ENCODE measurements around the gene NLK.
"Not testable (repeated sequence)": the region's sequence is repeated elsewhere in the genome, so short reads cannot be mapped to it uniquely, and the experiment has no call there.

Gene NLK

DNA sequence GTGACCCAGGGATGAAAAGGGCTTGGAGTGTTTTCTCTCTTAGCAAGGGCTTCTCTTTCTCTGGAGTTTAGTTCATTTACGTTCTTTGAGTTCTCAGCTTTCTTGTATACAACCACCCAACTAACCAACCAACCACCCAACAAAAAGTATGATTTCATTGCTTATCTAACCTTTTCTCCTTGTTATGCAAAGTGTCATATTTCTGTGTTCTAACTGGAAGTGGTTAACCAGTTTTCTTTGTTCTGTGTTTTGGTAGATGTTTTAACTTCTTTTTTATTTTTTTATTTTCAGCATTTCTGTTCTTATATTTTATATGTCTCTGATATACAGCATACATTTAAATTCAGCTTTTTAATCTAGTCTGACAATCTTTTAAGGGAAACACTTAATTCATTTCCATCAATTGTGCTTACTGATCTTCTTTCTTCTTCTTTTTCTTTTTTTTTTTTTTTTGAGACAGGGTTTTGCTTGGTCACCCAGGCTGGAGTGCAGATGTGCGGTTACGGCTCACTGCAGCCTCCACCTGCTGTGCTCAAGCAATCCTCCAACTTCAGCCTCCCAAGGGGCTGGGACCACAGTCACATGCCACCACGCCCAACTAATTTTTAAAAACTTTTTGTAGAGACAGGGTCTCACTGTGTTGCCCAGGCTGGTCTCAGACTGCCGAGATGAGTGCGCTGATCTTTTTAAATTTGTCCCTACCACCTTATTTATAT, 29.6 kb downstream of the NLK start:
- H3K27me3 ChIP-seq (ENCODE audit: insufficient read depth, low read length), result no peaks in the 10 kb centered on the region
- H2AFZ ChIP-seq (ENCODE audit: low read length, unreplicated experiment), result no peak overlapping the region
- no peak overlapping the region for H3K4me3 ChIP-seq (ENCODE audit: low read depth, low read length)
- H3K4me1 ChIP-seq (ENCODE audit: control insufficient read depth, insufficient read depth, low read length, unreplicated experiment), result no peaks in the 10 kb centered on the region
- peaks cover 5% of the 10 kb centered on the region for H3K36me3 ChIP-seq (ENCODE audit: insufficient read depth, low read length)
- H3K27ac ChIP-seq (ENCODE audit: low read depth, low read length), result no peak overlapping the region
- H3K79me2 ChIP-seq (ENCODE audit: control insufficient read depth, insufficient read depth, low read length, unreplicated experiment), result peaks cover 51% of the 10 kb centered on the region

DNA sequence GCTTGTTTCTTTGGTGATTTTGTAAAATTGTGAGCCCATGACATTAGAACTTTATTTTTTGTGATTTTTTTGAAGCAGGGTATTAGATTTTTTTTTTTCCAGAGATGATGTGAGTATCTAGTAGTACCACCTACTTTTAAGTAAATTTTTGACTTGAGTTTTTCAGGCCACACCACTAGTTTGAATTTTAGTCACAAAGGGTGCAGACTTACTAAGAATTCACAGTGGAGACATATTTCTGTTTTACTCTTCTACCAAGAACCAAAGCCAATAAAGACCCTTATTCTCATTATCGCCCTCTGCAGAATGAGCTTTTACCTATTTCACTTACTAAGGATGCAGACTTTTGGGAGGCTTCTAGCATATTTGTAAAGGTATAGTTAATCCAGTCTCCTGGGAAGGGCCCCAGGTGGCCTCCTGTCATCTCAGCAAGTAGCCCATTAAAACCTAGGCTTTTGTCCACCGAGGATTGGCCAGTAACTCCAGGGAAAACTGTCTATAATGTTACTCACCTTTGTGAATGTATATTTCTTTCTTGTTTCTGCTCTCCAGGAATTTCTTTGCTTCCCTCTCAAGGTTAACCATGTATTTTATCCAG, 30.6 kb downstream of the NLK start:
- Histone ChIP-seq H3K27me3 (ENCODE audit: insufficient read depth, low read length) (no peaks in the 10 kb centered on the region), H2AFZ (ENCODE audit: low read length, unreplicated experiment) (no peak overlapping the region), H3K4me1 (ENCODE audit: control insufficient read depth, insufficient read depth, low read length, unreplicated experiment) (no peaks in the 10 kb centered on the region), H3K27ac (ENCODE audit: low read depth, low read length) (no peak overlapping the region), H3K4me3 (ENCODE audit: low read depth, low read length) (no peak overlapping the region), H3K36me3 (ENCODE audit: insufficient read depth, low read length) (peaks cover 5% of the 10 kb centered on the region), H3K79me2 (ENCODE audit: control insufficient read depth, insufficient read depth, low read length, unreplicated experiment) (peaks cover 51% of the 10 kb centered on the region)

DNA sequence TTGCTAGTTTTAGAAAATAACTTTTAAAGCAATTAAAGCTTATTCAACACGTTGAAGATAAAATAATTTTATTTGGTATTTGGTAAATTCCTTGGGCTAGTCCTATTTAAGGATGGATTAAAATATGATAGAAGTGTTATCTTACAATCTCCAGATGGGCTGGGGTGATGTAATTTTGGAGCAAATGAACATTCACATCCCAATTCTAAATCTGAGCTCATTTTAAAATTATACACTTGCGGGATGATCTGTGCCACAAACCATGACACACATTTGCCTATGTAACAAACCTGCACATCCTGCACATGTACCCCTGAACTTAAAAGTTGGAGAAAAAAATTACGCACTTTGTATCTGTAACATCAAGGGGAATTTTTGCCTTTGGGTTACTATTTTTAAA, 31.5 kb downstream of the NLK start:
- Histone ChIP-seq H3K79me2 (ENCODE audit: control insufficient read depth, insufficient read depth, low read length, unreplicated experiment) (peaks cover 46% of the 10 kb centered on the region), H3K36me3 (ENCODE audit: insufficient read depth, low read length) (peaks cover 5% of the 10 kb centered on the region), H3K27ac (ENCODE audit: low read depth, low read length) (no peak overlapping the region), H3K4me3 (ENCODE audit: low read depth, low read length) (no peak overlapping the region), H2AFZ (ENCODE audit: low read length, unreplicated experiment) (no peak overlapping the region), H3K27me3 (ENCODE audit: insufficient read depth, low read length) (no peaks in the 10 kb centered on the region), H3K4me1 (ENCODE audit: control insufficient read depth, insufficient read depth, low read length, unreplicated experiment) (no peaks in the 10 kb centered on the region)

DNA sequence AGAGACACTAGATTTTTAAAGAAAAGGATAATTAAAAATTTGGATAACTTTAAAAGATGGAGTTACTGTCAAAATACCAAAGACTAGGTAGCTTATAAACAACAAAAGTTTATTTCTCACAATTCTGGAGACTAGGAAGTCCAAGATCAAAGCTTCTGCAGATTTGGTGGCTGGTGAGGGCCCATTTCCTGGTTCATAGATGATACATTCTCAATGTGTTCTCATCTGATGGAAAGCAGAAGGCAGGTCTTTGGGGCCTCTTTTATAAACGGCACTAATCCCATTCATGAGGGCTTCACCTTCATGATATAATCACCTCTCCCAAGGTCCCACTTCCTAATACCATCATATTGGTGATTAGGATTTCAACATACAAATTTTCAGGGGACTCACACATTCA, 33.7 kb downstream of the NLK start:
- no peak overlapping the region for H3K27ac ChIP-seq (ENCODE audit: low read depth, low read length)
- H3K27me3 ChIP-seq (ENCODE audit: insufficient read depth, low read length), result no peaks in the 10 kb centered on the region
- H3K36me3 ChIP-seq (ENCODE audit: insufficient read depth, low read length), result peaks cover under 1% of the 10 kb centered on the region
- H2AFZ ChIP-seq (ENCODE audit: low read length, unreplicated experiment), result no peak overlapping the region
- H3K4me3 ChIP-seq (ENCODE audit: low read depth, low read length), result no peak overlapping the region
- H3K79me2 ChIP-seq (ENCODE audit: control insufficient read depth, insufficient read depth, low read length, unreplicated experiment), result peaks cover 52% of the 10 kb centered on the region
- H3K4me1 ChIP-seq (ENCODE audit: control insufficient read depth, insufficient read depth, low read length, unreplicated experiment), result no peaks in the 10 kb centered on the region

DNA sequence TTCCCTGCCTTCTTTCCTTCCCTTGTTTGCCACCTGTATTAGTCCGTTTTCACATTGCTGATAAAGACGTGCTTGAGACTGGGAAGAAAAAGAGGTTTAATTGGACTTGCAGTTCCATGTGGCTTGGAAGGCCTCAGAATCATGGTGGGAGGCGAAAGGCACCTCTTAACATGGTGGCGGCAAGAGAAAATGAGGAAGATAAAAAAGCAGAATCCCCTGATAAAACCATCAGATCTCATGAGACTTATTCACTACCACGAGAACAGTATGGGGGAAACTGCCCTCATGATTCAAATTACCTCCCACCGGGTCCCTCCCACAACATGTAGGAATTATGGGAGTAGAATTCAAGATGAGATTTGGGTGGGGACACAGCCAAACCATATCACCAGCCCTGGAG, 34.7 kb downstream of the NLK start:
- not testable (repeated sequence) for H2AFZ ChIP-seq (ENCODE audit: low read length, unreplicated experiment); H3K4me3 ChIP-seq (ENCODE audit: low read depth, low read length); H3K27ac ChIP-seq (ENCODE audit: low read depth, low read length); H3K36me3 ChIP-seq (ENCODE audit: insufficient read depth, low read length); H3K27me3 ChIP-seq (ENCODE audit: insufficient read depth, low read length); H3K4me1 ChIP-seq (ENCODE audit: control insufficient read depth, insufficient read depth, low read length, unreplicated experiment)
- peaks cover 53% of the 10 kb centered on the region for H3K79me2 ChIP-seq (ENCODE audit: control insufficient read depth, insufficient read depth, low read length, unreplicated experiment)

DNA sequence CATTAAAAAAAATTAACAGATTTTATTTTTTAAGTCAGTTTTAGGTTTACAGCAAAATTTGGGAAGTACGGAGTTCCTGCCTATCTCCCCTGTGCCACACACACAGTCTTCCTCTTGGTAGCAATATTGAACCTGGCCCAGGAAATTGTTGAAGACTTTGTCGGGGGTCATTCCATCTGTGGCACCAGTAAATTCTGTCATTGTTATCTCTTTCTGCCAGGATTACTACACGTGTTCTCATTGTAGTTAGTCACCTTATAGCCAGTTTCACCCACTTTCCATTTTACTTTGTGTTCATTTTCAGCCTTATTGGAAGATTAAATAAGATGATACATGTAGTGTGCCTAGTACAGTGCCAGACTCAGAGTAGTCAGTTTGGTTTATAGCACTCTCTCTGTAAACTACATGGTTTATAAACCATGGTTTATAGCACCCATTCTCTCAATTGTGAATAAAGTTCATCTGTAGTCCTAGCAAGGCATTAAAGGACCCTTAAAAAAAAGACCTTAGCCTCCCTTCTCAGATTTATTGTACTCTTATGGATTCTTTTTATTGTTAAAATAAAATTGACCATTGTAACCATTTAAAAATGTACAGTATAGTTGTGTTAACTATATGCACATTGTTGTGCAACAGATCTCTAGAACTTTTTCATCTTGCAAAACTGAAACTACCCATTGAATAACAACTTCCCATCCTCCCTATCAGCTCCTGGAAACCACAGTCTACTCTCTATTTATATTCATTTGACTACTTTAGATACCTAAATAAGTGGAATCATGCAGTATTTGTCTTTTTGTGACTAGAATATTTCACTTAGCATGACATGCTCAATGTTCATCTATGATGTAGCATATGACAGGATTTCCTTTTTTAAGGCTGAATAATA, 36.1 kb downstream of the NLK start:
- peaks cover 56% of the 10 kb centered on the region for H3K79me2 ChIP-seq (ENCODE audit: control insufficient read depth, insufficient read depth, low read length, unreplicated experiment)
- peaks cover 10% of the 10 kb centered on the region for H3K4me1 ChIP-seq (ENCODE audit: control insufficient read depth, insufficient read depth, low read length, unreplicated experiment)
- no peak overlapping the region for H3K27ac ChIP-seq (ENCODE audit: low read depth, low read length)
- H3K27me3 ChIP-seq (ENCODE audit: insufficient read depth, low read length), result no peaks in the 10 kb centered on the region
- no peak overlapping the region for H3K4me3 ChIP-seq (ENCODE audit: low read depth, low read length)
- H2AFZ ChIP-seq (ENCODE audit: low read length, unreplicated experiment), result no peak overlapping the region
- H3K36me3 ChIP-seq (ENCODE audit: insufficient read depth, low read length), result no peaks in the 10 kb centered on the region

DNA sequence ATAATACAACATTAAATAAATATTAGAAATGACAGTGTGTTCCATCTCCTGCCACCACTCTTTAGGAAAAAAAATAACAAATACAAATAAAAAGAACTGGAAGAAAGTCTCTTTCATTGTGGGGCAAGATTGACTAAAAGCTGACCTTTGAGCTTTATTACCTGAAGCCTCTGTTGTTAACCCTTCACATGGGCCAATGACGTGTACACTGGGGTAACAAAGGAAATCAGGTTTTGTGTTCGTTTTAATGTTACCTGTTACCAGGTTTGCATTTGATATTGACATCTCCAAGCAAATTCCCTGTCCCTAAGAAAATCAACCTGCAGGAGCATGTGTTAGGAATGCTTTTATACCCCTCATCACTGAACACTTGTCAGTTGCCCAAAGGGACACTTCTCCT, 39.0 kb downstream of the NLK start:
- Histone ChIP-seq H3K27ac (ENCODE audit: low read depth, low read length) (no peak overlapping the region), H2AFZ (ENCODE audit: low read length, unreplicated experiment) (no peak overlapping the region), H3K4me1 (ENCODE audit: control insufficient read depth, insufficient read depth, low read length, unreplicated experiment) (peaks cover 14% of the 10 kb centered on the region), H3K36me3 (ENCODE audit: insufficient read depth, low read length) (no peaks in the 10 kb centered on the region), H3K79me2 (ENCODE audit: control insufficient read depth, insufficient read depth, low read length, unreplicated experiment) (peaks cover 49% of the 10 kb centered on the region), H3K4me3 (ENCODE audit: low read depth, low read length) (no peak overlapping the region), H3K27me3 (ENCODE audit: insufficient read depth, low read length) (no peaks in the 10 kb centered on the region)

DNA sequence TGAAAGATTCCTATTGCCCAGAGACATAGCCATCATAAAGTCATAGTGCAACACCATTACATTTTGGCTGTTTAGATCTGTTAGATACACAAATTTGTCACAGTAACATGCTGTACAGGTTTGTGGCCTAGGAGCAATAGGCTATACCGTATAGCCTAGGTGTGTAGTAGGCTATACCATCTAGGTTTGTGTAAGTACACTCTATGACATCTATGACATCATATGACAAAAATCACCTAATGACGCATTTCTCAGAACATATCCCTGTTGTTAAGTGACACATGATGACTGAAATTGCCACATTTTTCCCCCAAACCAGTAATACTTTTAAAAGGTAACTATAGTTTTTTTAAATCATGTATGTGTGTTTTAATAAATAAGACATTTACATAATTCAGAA, 43.3 kb downstream of the NLK start:
- Histone ChIP-seq H3K27ac (ENCODE audit: low read depth, low read length) (0 out of 2 replicates have a peak overlapping the region, but pooled peaks have one; percentile 18), H3K4me1 (ENCODE audit: control insufficient read depth, insufficient read depth, low read length, unreplicated experiment) (peaks cover 14% of the 10 kb centered on the region), H3K36me3 (ENCODE audit: insufficient read depth, low read length) (no peaks in the 10 kb centered on the region), H3K27me3 (ENCODE audit: insufficient read depth, low read length) (no peaks in the 10 kb centered on the region), H3K79me2 (ENCODE audit: control insufficient read depth, insufficient read depth, low read length, unreplicated experiment) (peaks cover 70% of the 10 kb centered on the region), H2AFZ (ENCODE audit: low read length, unreplicated experiment) (no peak overlapping the region), H3K4me3 (ENCODE audit: low read depth, low read length) (no peak overlapping the region)

DNA sequence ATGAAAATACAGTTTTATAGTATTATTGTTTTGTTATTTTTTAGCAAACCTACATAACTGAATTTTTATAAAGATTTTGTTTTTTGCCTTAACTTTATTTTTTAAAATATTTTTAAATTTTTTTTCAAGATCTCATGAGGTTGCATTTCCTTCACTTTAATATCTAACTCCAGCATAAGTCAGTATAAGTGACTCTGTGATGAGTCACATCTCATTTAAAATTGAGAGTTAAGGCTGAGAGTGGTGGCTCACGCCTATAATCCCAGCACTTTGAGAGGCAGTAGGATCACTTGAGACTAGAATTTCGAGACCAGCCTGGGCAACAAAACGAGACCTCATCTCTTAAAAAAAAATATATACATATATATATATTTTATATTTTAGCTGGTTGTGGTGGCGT, 44.0 kb downstream of the NLK start:
- Histone ChIP-seq H3K36me3 (ENCODE audit: insufficient read depth, low read length) (no peaks in the 10 kb centered on the region), H2AFZ (ENCODE audit: low read length, unreplicated experiment) (no peak overlapping the region), H3K27ac (ENCODE audit: low read depth, low read length) (0 out of 2 replicates have a peak overlapping the region, but pooled peaks have one; percentile 18), H3K4me3 (ENCODE audit: low read depth, low read length) (no peak overlapping the region), H3K79me2 (ENCODE audit: control insufficient read depth, insufficient read depth, low read length, unreplicated experiment) (peaks cover 66% of the 10 kb centered on the region), H3K27me3 (ENCODE audit: insufficient read depth, low read length) (no peaks in the 10 kb centered on the region), H3K4me1 (ENCODE audit: control insufficient read depth, insufficient read depth, low read length, unreplicated experiment) (peaks cover 13% of the 10 kb centered on the region)

DNA sequence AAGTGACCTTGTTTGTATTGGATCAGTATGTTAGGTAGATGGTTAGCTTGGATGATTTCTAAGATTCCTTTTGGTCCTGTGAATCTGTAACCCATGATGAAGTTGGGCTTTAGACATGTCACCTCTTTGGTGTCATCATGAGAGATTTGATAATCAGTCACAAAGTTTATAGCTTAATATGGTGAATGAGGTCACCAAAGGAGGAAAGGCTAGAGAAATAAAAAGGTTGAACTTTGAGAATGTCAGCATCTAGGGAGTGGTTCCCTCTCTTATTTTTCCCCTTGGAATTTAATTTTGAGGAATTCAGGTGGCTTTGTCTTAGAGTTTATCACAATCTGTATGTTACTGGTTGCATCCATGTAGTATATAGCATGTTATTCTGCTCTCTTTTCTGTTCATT, 45.3 kb downstream of the NLK start:
- no peaks in the 10 kb centered on the region for H3K27me3 ChIP-seq (ENCODE audit: insufficient read depth, low read length)
- H3K36me3 ChIP-seq (ENCODE audit: insufficient read depth, low read length), result no peaks in the 10 kb centered on the region
- H3K79me2 ChIP-seq (ENCODE audit: control insufficient read depth, insufficient read depth, low read length, unreplicated experiment), result peaks cover 64% of the 10 kb centered on the region
- no peak overlapping the region for H3K27ac ChIP-seq (ENCODE audit: low read depth, low read length)
- no peak overlapping the region for H3K4me3 ChIP-seq (ENCODE audit: low read depth, low read length)
- no peak overlapping the region for H2AFZ ChIP-seq (ENCODE audit: low read length, unreplicated experiment)
- H3K4me1 ChIP-seq (ENCODE audit: control insufficient read depth, insufficient read depth, low read length, unreplicated experiment), result peaks cover 4% of the 10 kb centered on the region
